Neural progenitor cell (in vitro differentiated cells): ENCODE data around the gene MDFIC2.

Experiments used
- CTCF ChIP-seq: fragments of 200-600 bp; sonication (generic); IDR thresholded peaks from 2 replicates; pipeline ENCODE4 v1.5.1; 2017; ENCODE audit warnings: antibody characterized with exemption, mild to moderate bottlenecking
- EZH2 ChIP-seq: fragments of 200-600 bp; sonication (generic); IDR thresholded peaks from 2 replicates; pipeline ENCODE4 v1.6.1; 2017; ENCODE audit warnings: antibody characterized with exemption, mild to moderate bottlenecking, moderate library complexity
- EZH2phosphoT487 ChIP-seq: fragments of 200-600 bp; sonication (generic); IDR thresholded peaks from 2 replicates; pipeline ENCODE4 v1.6.1; 2017; ENCODE audit warnings: antibody characterized with exemption

GRCh38 chr3:70201975-70202374 lies 110.5 kb downstream of the MDFIC2 start:
- TF ChIP-seq CTCF = no peak
- no peak for TF ChIP-seq EZH2
- no peak for TF ChIP-seq EZH2phosphoT487
